T47D (cell line): ENCODE data around the gene CSRNP3.

Source experiments
- DNase-seq, 2 experiments: peaks; one replicate each; pipeline versions ENCODE4 v3.0.0 to v3.0.0-alpha.2; 2011 to 2012; ENCODE audit warnings: low read depth in 1 of 2, low spot score in 1 of 2
- JUND ChIP-seq: IDR thresholded peaks from 2 replicates; pipeline ENCODE4 v1.6.1; 2012; ENCODE audit warnings: low read depth
- in situ Hi-C: cut with HindIII; loops from 2 replicates; pipeline ENCODE4 v1.10.0; 2016; ENCODE audit warnings: low sequenced_read_pairs, low pct_unique_long_range_greater_than_20kb

Gene CSRNP3, protein sequence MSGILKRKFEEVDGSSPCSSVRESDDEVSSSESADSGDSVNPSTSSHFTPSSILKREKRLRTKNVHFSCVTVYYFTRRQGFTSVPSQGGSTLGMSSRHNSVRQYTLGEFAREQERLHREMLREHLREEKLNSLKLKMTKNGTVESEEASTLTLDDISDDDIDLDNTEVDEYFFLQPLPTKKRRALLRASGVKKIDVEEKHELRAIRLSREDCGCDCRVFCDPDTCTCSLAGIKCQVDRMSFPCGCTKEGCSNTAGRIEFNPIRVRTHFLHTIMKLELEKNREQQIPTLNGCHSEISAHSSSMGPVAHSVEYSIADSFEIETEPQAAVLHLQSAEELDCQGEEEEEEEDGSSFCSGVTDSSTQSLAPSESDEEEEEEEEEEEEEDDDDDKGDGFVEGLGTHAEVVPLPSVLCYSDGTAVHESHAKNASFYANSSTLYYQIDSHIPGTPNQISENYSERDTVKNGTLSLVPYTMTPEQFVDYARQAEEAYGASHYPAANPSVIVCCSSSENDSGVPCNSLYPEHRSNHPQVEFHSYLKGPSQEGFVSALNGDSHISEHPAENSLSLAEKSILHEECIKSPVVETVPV

DNA sequence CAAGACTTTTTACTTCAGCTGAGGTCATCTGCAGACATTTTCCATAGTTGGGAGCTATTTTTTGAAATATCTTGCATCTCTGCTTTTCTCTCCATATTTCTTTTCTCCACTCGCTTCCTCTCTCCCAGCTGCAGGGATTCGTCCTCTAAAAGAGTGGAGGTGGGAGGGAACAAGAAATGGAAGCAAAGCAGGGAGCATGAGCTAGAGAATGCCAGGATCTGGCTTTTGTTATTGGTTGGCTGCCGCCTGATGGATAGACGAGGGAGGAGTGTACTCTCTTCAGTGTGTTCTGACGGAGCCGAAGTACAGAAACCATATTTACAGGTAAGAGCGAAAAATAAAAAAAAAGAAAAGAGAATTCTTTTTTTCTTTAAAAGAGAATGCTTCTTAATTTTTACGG, at the start of gene CSRNP3:
TSS of gene CSRNP3 (plus strand) at position 282 of the 400 bp plus-strand sequence. CDS start 125,368 bp downstream, outside the sequence.
- DNase-seq, result peak; percentile 50 to 91
- TF ChIP-seq JUND, result no peak
- in situ Hi-C loops, result no loop called here

DNA sequence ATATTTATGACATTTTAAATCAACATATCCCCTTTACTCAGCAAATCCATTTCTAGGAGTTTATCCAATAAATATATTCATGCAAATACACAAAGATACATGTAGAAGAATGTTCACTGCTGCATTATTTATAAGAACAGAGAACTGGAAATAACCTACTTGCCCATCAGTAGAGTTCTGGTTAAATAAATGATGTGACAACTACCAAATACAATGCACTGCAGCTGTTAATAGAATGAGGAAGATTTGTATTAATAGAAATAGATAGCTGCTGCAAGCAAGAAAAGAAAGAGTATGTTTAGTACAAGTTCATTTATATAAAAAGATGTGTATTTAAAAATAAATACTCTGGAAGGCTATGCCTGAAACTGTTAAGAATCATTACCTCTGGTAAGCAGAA, 49.3 kb upstream of the CSRNP3 start:
- TF ChIP-seq JUND, result no peak
- DNase-seq, result no peak
- in situ Hi-C loops, result no loop called here

DNA sequence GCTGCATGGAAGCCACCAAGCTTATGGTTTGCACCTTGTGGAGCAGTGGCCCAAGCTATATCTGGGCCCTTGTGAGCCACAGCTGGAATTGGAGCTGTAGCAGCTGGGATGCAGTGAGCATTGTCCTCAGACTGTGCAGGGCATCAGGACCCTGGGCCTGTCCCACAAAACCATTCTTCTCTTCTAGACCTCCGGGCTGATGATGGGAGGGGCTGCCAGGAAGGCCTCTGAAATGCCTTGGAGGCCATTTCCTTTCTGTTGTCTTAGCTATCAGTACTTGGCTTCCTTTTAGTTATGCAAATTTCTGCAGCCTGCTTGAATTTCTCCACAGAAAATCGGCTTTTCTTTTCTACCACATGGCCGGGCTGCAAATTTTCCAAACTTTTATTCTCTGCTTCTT, 46.4 kb upstream of the CSRNP3 start:
- in situ Hi-C loops, result no loop called here
- no peak for DNase-seq
- no peak for TF ChIP-seq JUND

DNA sequence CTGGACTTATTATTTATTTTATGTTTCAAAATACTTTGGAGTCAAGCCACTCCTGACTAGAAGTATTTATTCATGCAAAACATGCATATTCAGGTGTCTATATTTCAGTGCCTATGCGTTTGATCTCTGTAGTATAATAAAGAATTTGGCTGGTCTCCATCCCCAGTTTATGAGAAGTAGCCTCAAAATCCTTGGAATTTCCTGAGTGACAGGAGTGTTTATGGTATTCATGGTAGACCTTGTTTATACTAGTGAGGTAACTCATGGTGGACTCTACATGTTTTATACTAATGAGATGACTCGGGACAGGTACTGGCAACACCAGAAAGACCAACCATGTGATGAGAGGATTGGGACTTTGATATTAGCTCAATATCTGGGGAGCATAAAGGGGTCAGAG, 43.9 kb upstream of the CSRNP3 start:
- no peak for DNase-seq
- in situ Hi-C loops, result no loop called here
- TF ChIP-seq JUND, result no peak

DNA sequence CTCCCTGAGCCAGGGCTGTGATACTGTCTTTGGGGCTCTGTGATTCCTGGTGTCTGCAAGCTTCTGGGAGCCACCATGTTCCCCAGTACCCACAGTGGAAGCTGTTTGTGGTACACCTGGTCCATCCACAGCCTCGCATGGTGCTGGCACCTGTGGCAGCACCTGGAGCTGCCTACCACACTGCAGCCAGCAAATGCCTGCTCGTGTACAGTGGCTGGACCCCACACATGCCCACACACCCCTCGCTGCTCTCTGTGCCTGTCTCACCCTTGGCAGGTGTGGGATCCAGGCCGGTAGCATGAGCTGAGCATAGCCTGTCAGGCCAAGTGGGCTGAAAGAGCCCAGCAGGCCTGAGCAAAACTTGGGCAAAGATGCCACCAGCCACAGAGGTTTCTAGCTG, 41.8 kb upstream of the CSRNP3 start:
- no peak for DNase-seq
- in situ Hi-C loops, result no loop called here
- TF ChIP-seq JUND, result no peak

DNA sequence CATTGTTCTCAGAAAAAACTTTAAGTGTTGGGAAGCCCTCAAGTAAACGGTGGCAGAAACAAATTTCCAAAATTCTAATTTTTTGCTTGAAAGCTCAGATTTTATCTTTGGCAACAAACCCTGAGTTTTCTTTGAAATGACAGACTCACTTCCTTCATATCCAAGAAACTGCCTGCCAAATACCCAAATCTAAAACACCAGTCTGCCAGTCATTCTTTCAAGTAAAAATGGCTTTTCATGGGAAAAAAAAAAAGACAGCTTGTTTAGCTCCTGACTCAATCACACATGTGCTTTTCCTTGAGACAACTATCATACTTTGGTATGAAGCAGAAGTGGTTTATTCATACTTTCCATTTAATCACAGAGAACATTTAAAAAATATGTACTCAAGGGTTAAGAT, 40.6 kb upstream of the CSRNP3 start:
- no peak for TF ChIP-seq JUND
- no peak for DNase-seq
- in situ Hi-C loops, result no loop called here

DNA sequence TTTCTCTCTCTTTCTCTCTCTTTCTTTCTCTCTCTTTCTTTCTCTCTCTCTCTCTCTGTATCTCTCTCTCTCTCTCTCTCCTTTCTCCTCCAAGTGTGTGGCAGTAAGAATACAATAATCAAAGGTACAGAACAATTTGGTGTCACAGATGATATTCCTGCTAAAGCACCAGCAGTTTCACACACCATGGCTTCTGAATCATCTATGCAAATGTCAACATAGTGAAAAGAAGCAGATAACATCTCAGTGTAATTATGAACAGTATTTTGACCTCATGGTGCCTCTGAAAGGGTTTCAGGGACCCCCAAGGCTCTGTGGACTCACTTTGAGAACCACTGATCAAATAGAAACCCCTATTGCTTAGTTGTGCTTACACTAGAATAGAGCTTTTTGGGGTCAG, 38.5 kb upstream of the CSRNP3 start:
- TF ChIP-seq JUND, result no peak
- in situ Hi-C loops, result no loop called here
- DNase-seq, result no peak

DNA sequence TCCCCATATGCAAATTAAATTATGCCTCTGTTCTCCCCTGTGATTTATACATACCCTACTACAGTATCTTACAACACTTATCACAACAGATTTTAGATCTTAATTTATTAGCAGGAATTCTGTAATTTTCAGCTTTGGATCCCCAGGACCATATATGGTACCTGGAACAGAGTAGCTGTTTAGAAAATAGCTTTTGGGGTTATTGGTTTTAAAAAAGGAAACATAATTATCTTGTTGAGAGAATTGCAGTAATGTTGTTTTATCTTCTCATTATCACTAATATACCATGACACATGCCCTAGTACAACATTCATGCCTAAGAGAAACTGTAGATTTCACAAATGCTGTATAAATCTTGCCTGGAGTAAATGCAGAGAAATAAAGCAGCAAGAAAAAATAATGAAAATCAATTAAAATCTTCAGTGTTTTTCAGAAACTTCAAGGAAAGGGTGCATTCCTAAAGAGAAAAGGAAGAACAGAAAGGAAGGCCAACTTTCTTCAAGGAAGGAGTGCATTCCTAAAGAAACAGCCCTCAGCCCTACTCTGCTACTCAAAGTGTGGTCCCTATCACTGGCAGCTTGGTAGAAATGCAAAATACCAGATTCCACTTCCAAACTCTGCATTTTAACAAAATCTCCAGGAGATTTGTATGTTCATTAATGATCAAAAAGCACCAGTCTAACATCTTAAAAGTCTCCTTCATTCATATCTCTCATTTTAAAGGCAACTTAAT, 37.1 kb upstream of the CSRNP3 start:
- no peak for TF ChIP-seq JUND
- DNase-seq, result no peak
- in situ Hi-C loops, result no loop called here

DNA sequence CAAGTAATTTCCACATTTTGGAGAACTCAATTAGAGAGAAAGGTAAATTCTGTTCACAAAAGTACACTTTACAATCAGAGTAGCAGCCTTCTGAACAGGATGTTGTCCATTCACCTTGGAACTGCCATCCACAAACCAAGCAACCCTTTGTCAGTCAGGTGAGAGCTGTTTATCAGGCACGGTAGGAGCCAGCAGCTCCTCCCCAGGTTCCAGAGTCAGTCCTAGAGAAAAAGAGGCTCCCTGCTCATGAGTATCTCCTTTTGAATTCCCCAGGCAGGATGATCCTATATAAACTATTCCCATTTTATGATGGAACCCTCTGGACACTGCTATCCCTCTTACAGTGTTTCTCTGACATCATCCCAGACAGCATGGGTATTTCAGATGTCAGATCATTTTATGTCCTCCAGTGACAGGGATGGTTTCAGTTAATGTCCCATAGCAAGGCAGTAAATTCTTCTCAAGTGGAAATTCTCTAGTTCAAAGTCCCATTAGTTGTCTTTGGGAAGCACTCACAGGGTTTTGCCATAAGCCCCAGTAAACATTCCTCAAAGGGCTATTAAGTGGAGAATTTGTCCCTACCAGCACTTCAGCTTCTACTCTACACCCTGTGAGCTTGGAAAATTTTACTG, 34.5 kb upstream of the CSRNP3 start:
- in situ Hi-C loops, result no loop called here
- no peak for TF ChIP-seq JUND
- no peak for DNase-seq

DNA sequence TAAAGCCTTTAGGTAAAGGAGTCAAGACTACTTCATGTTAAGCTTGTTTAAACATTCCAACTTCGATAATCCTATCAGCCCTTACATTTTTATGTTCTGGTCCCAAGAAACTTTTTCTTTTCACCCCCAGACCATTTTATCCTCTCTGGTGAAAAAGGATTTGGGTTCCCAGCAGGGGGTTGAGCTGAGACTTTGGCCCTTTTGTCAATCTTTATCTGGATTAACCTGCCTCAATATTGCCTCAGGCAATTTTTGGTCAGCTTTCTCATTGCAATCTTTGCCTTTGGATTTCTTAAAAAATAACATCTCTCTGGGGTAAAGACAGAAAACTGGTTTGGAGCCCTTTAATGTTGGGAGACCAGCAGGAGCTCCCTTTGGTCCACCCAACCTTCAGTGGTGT, 33.9 kb upstream of the CSRNP3 start:
- in situ Hi-C loops, result no loop called here
- no peak for DNase-seq

DNA sequence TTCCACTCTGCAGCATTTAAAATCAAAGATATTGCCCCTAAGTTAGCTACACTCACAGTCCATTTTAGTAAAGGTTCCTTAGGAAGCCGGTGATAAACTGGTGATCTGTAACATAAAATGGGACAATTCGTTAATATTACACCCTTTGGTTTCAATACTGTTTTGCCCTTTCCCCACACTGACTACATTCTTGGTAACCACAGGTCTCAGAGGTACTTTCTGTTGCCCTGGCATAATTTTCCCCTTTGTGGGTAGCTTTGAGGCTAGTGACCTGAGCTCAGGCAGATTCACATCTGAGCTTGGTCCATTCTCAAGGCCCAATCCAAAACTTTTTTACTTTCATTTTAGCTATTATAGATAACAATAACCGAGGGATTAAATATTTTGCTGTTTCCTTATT, 32.9 kb upstream of the CSRNP3 start:
- TF ChIP-seq JUND, result no peak
- in situ Hi-C loops, result no loop called here
- no peak for DNase-seq

More for the DNA sequence above, 33.9 kb upstream of the CSRNP3 start:
- no peak for TF ChIP-seq JUND

DNA sequence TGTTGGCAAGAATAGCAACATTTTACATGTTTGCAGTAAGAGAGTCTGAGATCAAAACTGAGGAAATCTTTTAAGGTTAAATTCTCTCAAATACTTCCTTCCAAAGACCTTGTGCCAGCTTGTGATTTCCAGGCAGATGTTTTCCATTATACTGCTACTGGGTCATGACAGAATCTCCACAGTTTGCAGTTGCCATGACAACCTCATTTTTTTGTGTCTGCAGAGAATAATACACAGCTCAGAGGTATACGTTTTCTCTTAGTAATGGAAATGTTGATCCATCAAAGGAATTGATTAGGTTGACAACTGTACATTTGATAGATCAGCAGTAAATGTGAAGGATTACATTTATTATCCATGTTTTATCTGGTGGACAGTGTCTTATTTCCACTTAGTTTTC, 29.1 kb upstream of the CSRNP3 start:
- in situ Hi-C loops, result no loop called here
- no peak for TF ChIP-seq JUND
- DNase-seq, result no peak

DNA sequence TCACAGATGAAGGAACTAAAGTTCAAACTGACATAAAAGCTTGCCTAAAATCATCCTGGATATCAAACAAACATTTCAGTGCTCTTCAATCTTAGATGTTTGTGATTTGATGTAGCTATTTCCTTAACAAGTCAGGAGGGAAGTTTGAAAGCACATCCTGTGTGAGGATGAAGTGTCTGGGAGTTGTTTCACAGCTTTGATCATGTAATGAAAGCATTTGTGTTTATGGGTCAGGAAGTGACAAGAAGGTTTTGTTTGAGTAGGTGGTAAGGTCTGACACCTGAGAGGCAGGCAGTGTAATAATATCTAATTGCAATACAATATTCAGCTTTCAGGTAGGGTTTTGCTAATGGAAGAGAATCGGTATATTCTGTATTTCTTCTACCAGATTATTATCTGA, 26.0 kb upstream of the CSRNP3 start:
- no peak for DNase-seq
- no peak for TF ChIP-seq JUND
- in situ Hi-C loops, result no loop called here
